Endothelial cell of umbilical vein (primary cell): ENCODE measurements around the gene VWA5B2. TPM values are rescaled to one million over a fixed set of nuclear protein-coding genes. Genes with fewer than 3 reads are reported as not detected.

ENCODE experiments used
- BruUV-seq: library from RNA; stranded (reverse); fragments of 400-500 nt; replicated peaks from 2 replicates; lab custom pipeline; 2021; lab: Mats Ljungman, UMichigan
- CTCF ChIA-PET: fragments of 300-600, 350-600 bp; sonication (Branson Sonifier 250); formaldehyde crosslinking; loops from one replicate; lab custom pipeline; 2021; ENCODE audit warnings: antibody characterized with exemption, inconsistent platforms; lab: Charles Lee
- POLR2A ChIA-PET: fragments of 300-600, 350-600 bp; sonication (Branson Sonifier 250); formaldehyde crosslinking; loops from one replicate; lab custom pipeline; 2021; ENCODE audit warnings: antibody characterized with exemption, inconsistent platforms; lab: Charles Lee
- DNase-seq: peaks from one replicate; pipeline ENCODE4 v3.0.0-alpha.2; 2011; ENCODE audit warnings: low read depth, low spot score
- FAIRE-seq: peaks from 2 replicates; lab custom pipeline; 2011; peaks lifted over from hg19 to GRCh38; lab: Jason Lieb, UNC
- H2AFZ ChIP-seq: 2 replicates; pipeline ENCODE4 v1.6.0; 2012; ENCODE audit warnings: low read depth, low read length, control low read depth, inconsistent platforms
- H3K27ac ChIP-seq: 2 replicates; pipeline ENCODE4 v1.5.1; 2011; ENCODE audit warnings: low read depth, mild to moderate bottlenecking, control low read depth, low read length, moderate library complexity; ENCODE audit not compliant: insufficient read depth
- H3K27me3 ChIP-seq, 2 experiments: 2 replicates each; pipeline versions ENCODE4 v1.6.0 to v1.6.1; 2011; ENCODE audit warnings: low read length in 2 of 2, mixed read lengths in 1 of 2; ENCODE audit not compliant: control insufficient read depth in 2 of 2, insufficient read depth in 2 of 2
- H3K36me3 ChIP-seq, 2 experiments: 2 replicates in 1 of 2; 3 replicates in 1 of 2; pipeline ENCODE4 v1.5.1; 2011; ENCODE audit warnings: low read length in 2 of 2, mild to moderate bottlenecking in 1 of 2, moderate library complexity in 1 of 2; ENCODE audit not compliant: control insufficient read depth in 2 of 2, insufficient read depth in 2 of 2; ENCODE audit errors: extremely low read depth in 1 of 2
- H3K4me1 ChIP-seq: 3 replicates; pipeline ENCODE4 v1.5.1; 2011; ENCODE audit warnings: mild to moderate bottlenecking, low read length; ENCODE audit not compliant: control insufficient read depth, insufficient read depth; ENCODE audit errors: extremely low read depth
- H3K4me2 ChIP-seq: 2 replicates; pipeline ENCODE4 v1.6.1; 2011; ENCODE audit warnings: low read length, control low read depth, mixed read lengths; ENCODE audit not compliant: insufficient read depth
- H3K4me3 ChIP-seq, 3 experiments: fragments of 200-600 bp in 1 of 3; sonication (generic), shearing (Covaris generic) in 1 of 3; replicated peaks in 1 of 3; 2 replicates each; pipeline ENCODE4 v1.5.1; 2011 to 2016; ENCODE audit warnings: control low read depth in 3 of 3, low read length in 3 of 3, mild to moderate bottlenecking in 2 of 3, inconsistent platforms in 1 of 3, low read depth in 1 of 3, moderate library complexity in 1 of 3; ENCODE audit not compliant: insufficient read depth in 1 of 3
- H3K79me2 ChIP-seq: 2 replicates; pipeline ENCODE4 v1.6.0; 2012; ENCODE audit warnings: low read length, inconsistent platforms; ENCODE audit not compliant: control insufficient read depth, insufficient read depth
- H3K9ac ChIP-seq: replicated peaks from 2 replicates; pipeline ENCODE3; 2011; ENCODE audit warnings: low read length, control low read depth; ENCODE audit not compliant: insufficient read depth; ENCODE audit errors: extremely low read depth
- H3K9me1 ChIP-seq: replicated peaks from 3 replicates; pipeline ENCODE4 v1.6.0; 2011; ENCODE audit warnings: mild to moderate bottlenecking, low read length; ENCODE audit not compliant: control insufficient read depth, insufficient read depth; ENCODE audit errors: extremely low read depth
- H3K9me3 ChIP-seq: replicated peaks from 2 replicates; pipeline ENCODE4 v1.5.1; 2012; ENCODE audit warnings: low read length, inconsistent platforms; ENCODE audit not compliant: control insufficient read depth, insufficient read depth
- H4K20me1 ChIP-seq: replicated peaks from 2 replicates; pipeline ENCODE3; 2011; ENCODE audit warnings: mild to moderate bottlenecking, low read length; ENCODE audit not compliant: control insufficient read depth, insufficient read depth; ENCODE audit errors: extremely low read depth
- CTCF ChIP-seq, 2 donors: IDR thresholded peaks; 1 replicate in 1 of 2; 2 replicates in 1 of 2; pipeline ENCODE4 v1.5.1; 2011; ENCODE audit warnings: low read length in 2 of 2, mild to moderate bottlenecking in 2 of 2, moderate library complexity in 2 of 2, control low read depth in 1 of 2, inconsistent platforms in 1 of 2, low read depth in 1 of 2; ENCODE audit not compliant: insufficient read depth in 1 of 2; ENCODE audit errors: extremely low read depth in 1 of 2
- EZH2 ChIP-seq: IDR thresholded peaks from 2 replicates; pipeline ENCODE4 v1.6.1; 2012; ENCODE audit warnings: borderline replicate concordance, low read depth, mild to moderate bottlenecking, moderate library complexity, low read length, inconsistent platforms; ENCODE audit not compliant: severe bottlenecking
- FOS ChIP-seq: IDR thresholded peaks from 2 replicates; pipeline ENCODE4 v1.6.1; 2011; ENCODE audit warnings: mild to moderate bottlenecking, low read length, moderate library complexity, borderline replicate concordance; ENCODE audit not compliant: insufficient read depth
- GATA2 ChIP-seq: IDR thresholded peaks from 2 replicates; pipeline ENCODE4 v1.7.0; 2011; ENCODE audit warnings: low read depth, mild to moderate bottlenecking, moderate library complexity, mixed read lengths, low read length; ENCODE audit not compliant: insufficient read length, insufficient read depth
- JUN ChIP-seq: IDR thresholded peaks from 2 replicates; pipeline ENCODE4 v1.6.1; 2011; ENCODE audit warnings: borderline replicate concordance, low read depth; ENCODE audit not compliant: insufficient read length, insufficient read depth
- MYC ChIP-seq: IDR thresholded peaks from one replicate; pipeline ENCODE4 v1.6.1; 2011; ENCODE audit warnings: mild to moderate bottlenecking, low read depth, low read length
- POLR2A ChIP-seq: IDR thresholded peaks from 2 replicates; pipeline ENCODE4 v1.6.1; 2012; ENCODE audit warnings: low read depth, mild to moderate bottlenecking, control low read depth, low read length
- POLR2AphosphoS5 ChIP-seq: IDR thresholded peaks from 2 replicates; pipeline ENCODE4 v1.6.1; 2012; ENCODE audit warnings: low read depth, mild to moderate bottlenecking, control low read depth, low read length, moderate library complexity; ENCODE audit not compliant: insufficient read depth
- dilution Hi-C: fragments of 300-500 bp; cut with MboI; formaldehyde crosslinking; loops from one replicate; pipeline ENCODE4 v1.15.0; 2019; ENCODE audit warnings: low sequenced_read_pairs; ENCODE audit not compliant: extremely low pct_ligation_motif_present
- intact Hi-C: fragments of 100-400 bp; cut with micrococcal nuclease; formaldehyde crosslinking; loops from one replicate; pipeline ENCODE4 v1.10.0; 2022
- polyA plus RNA-seq, 4 experiments: library from polyadenylated mRNA; depleted of rRNA in 3 of 4; stranded (reverse) in 3 of 4; unstranded in 1 of 4; fragments of >200 nt; gene quantifications; 2 replicates each; pipeline versions ENCODE4 v1.2.1 to v1.2.3, GENCODE V29; 2011 to 2012; ENCODE audit warnings: missing spikeins in 1 of 4
- total RNA-seq: library from RNA; stranded (reverse); gene quantifications from 2 replicates; pipeline ENCODE4 v1.2.3, GENCODE V29; 2021
- TF ChIP-seq, protein P1 (sequence below): IDR thresholded peaks from 2 replicates; pipeline ENCODE4 v1.6.1; 2011; ENCODE audit not compliant: insufficient read depth, insufficient read length

The VWA5B2 gene
- total and polyA plus RNA-seq, 2 donors (not counting 3 experiments of a cell fraction or from before 2014, with no cell fraction given) = 0.03 TPM; not detected in 1

DNA sequence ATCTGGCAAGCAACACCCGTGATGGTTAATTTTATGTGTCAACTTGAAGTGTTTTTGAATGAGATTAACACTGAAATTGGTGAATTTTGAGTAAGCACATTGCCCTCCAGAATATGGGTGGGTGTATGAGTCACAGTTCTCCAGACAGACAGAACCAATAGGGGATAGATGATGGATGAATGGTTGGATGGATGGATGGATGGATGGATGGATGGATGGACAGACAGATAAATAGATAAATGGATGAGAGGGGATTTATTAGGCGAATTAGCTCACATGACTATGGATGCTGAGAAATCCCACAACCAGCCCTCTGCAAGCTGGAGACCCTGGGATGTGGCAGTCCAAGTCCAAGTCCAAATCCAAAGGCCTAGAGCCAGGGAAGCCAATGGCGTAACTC is 5.4 kb upstream of the VWA5B2 start:
- Histone ChIP-seq H3K9ac (no peak overlapping the region), H3K4me1 (no peaks in the 10 kb centered on the region), H3K36me3 (no peaks in the 10 kb centered on the region), H2AFZ (no peak overlapping the region), H3K4me2 (no peak overlapping the region), H4K20me1 (no peaks in the 10 kb centered on the region), H3K27ac (no peak overlapping the region), H3K27me3 (peaks cover 12 to 22% of the 10 kb centered on the region in 2 experiments), H3K79me2 (no peaks in the 10 kb centered on the region), H3K9me1 (no peaks in the 10 kb centered on the region), H3K9me3 (no peaks in the 10 kb centered on the region), H3K4me3 (no peak overlapping the region)
- no peak for FAIRE-seq
- dilution Hi-C loops (no loop called here), intact Hi-C loops (no loop called here)
- BruUV-seq = no TSS peak
- no peak for DNase-seq
- ChIA-PET POLR2A (no interaction called here), CTCF (interaction anchor here (0.7 to 1.4 kb wide), 4 partner anchors 14 to 65 kb away, joined by 3 to 5 read pairs (median 4); partner anchors contain the start of gene EEF1AKMT4)
- TF ChIP-seq GATA2 (no peak), POLR2AphosphoS5 (no peak), MYC (no peak), POLR2A (no peak), CTCF (IDR thresholded peaks at IDR 0.05; ENCODE audit: extremely low read depth in 1 of 2, insufficient read depth in 1 of 2, low read depth in 1 of 2, low read length in 2 of 2) (no peak), EZH2 (no peak), FOS (no peak), JUN (no peak)
- TF ChIP-seq, protein P1, sequence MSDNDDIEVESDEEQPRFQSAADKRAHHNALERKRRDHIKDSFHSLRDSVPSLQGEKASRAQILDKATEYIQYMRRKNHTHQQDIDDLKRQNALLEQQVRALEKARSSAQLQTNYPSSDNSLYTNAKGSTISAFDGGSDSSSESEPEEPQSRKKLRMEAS = no peak
